H9 (cell line): ENCODE data around the gene YPEL1. TPM values are rescaled to one million over a fixed set of nuclear protein-coding genes. Genes with fewer than 3 reads are reported as not detected.

Source experiments
- DNase-seq: peaks from one replicate; pipeline ENCODE4 v3.0.0-alpha.2; 2017
- H2AFZ ChIP-seq: one replicate; pipeline ENCODE4 v1.6.1; 2013; ENCODE audit warnings: mild to moderate bottlenecking, low read length, control low read depth, moderate library complexity
- H2AK5ac ChIP-seq: 2 replicates; pipeline ENCODE4 v1.6.1; 2013; ENCODE audit warnings: low read length, control low read depth, mixed read lengths; ENCODE audit not compliant: insufficient read length
- H2BK120ac ChIP-seq: one replicate; pipeline ENCODE4 v1.6.1; 2013; ENCODE audit warnings: low read depth, mild to moderate bottlenecking, low read length, control low read depth, inconsistent platforms; ENCODE audit not compliant: poor library complexity, severe bottlenecking
- H2BK12ac ChIP-seq: 2 replicates; pipeline ENCODE4 v1.6.1; 2013; ENCODE audit warnings: low read length, control low read depth, mixed read lengths, low read depth; ENCODE audit not compliant: insufficient read length
- H2BK15ac ChIP-seq: 2 replicates; pipeline ENCODE4 v1.6.1; 2013; ENCODE audit warnings: low read depth, low read length, control low read depth
- H2BK20ac ChIP-seq: one replicate; pipeline ENCODE4 v1.6.1; 2013; ENCODE audit warnings: low read depth, mild to moderate bottlenecking, low read length, control low read depth, inconsistent platforms; ENCODE audit not compliant: poor library complexity, severe bottlenecking
- H2BK5ac ChIP-seq: 2 replicates; pipeline ENCODE4 v1.6.1; 2013; ENCODE audit warnings: low read length, control low read depth, mixed read lengths; ENCODE audit not compliant: insufficient read length
- H3K14ac ChIP-seq: 2 replicates; pipeline ENCODE4 v1.6.1; 2013; ENCODE audit warnings: low read length, control low read depth; ENCODE audit not compliant: insufficient read depth
- H3K18ac ChIP-seq: 2 replicates; pipeline ENCODE4 v1.6.1; 2013; ENCODE audit warnings: low read depth, mild to moderate bottlenecking, mixed read lengths, low read length, control low read depth; ENCODE audit not compliant: insufficient read length
- H3K23ac ChIP-seq: 2 replicates; pipeline ENCODE4 v1.6.1; 2013; ENCODE audit warnings: low read length, control low read depth, mixed read lengths, low read depth; ENCODE audit not compliant: insufficient read length
- H3K23me2 ChIP-seq: 2 replicates; pipeline ENCODE4 v1.6.1; 2013; ENCODE audit warnings: low read depth, mild to moderate bottlenecking, mixed read lengths, low read length, control low read depth; ENCODE audit not compliant: insufficient read length, poor library complexity, severe bottlenecking
- H3K27ac ChIP-seq: 2 replicates; pipeline ENCODE4 v1.5.1; 2013; ENCODE audit warnings: low read length, control low read depth, mixed read lengths, low read depth; ENCODE audit not compliant: insufficient read length
- H3K27me3 ChIP-seq: 2 replicates; pipeline ENCODE4 v1.6.1; 2013; ENCODE audit warnings: low read length, control low read depth, inconsistent platforms; ENCODE audit not compliant: insufficient read depth
- H3K4ac ChIP-seq: 2 replicates; pipeline ENCODE4 v1.6.1; 2013; ENCODE audit warnings: low read depth, mild to moderate bottlenecking, control low read depth, inconsistent platforms, low read length, moderate library complexity
- H3K4me1 ChIP-seq: 2 replicates; pipeline ENCODE4 v1.6.1; 2013; ENCODE audit warnings: low read length, control low read depth, inconsistent platforms; ENCODE audit not compliant: insufficient read depth
- H3K4me2 ChIP-seq: 2 replicates; pipeline ENCODE4 v1.6.1; 2013; ENCODE audit warnings: low read length, control low read depth, mixed read lengths; ENCODE audit not compliant: insufficient read length, insufficient read depth
- H3K56ac ChIP-seq: 2 replicates; pipeline ENCODE4 v1.6.1; 2013; ENCODE audit warnings: low read depth, mild to moderate bottlenecking, mixed read lengths, low read length, control low read depth; ENCODE audit not compliant: insufficient read length
- H3K79me1 ChIP-seq: 2 replicates; pipeline ENCODE4 v1.6.1; 2013; ENCODE audit warnings: low read depth, mild to moderate bottlenecking, moderate library complexity, low read length, control low read depth, inconsistent platforms; ENCODE audit not compliant: insufficient read depth, poor library complexity, severe bottlenecking
- H3K79me2 ChIP-seq: 2 replicates; pipeline ENCODE4 v1.6.1; 2013; ENCODE audit warnings: low read length, control low read depth, inconsistent platforms; ENCODE audit not compliant: insufficient read depth
- H3K9ac ChIP-seq: 2 replicates; pipeline ENCODE4 v1.6.1; 2013; ENCODE audit warnings: low read length, control low read depth, mixed read lengths; ENCODE audit not compliant: insufficient read length; ENCODE audit errors: extremely low read depth
- H3K9me3 ChIP-seq: one replicate; pipeline ENCODE4 v1.6.1; 2013; ENCODE audit warnings: low read depth, low read length, inconsistent platforms; ENCODE audit not compliant: control insufficient read depth
- H3T11ph ChIP-seq: one replicate; pipeline ENCODE4 v1.6.1; 2013; ENCODE audit warnings: mild to moderate bottlenecking, low read length, control low read depth, inconsistent platforms
- H4K20me1 ChIP-seq: one replicate; pipeline ENCODE4 v1.6.1; 2013; ENCODE audit not compliant: control insufficient read depth, insufficient read length, insufficient read depth
- H4K5ac ChIP-seq: 2 replicates; pipeline ENCODE4 v1.6.1; 2013; ENCODE audit warnings: low read depth, mild to moderate bottlenecking, mixed read lengths, low read length, control low read depth; ENCODE audit not compliant: insufficient read length
- H4K8ac ChIP-seq: replicated peaks from 2 replicates; pipeline ENCODE4 v1.6.1; 2013; ENCODE audit warnings: low read length, control low read depth, mixed read lengths, low read depth; ENCODE audit not compliant: insufficient read length
- H4K91ac ChIP-seq: 2 replicates; pipeline ENCODE4 v1.6.1; 2013; ENCODE audit warnings: low read depth, mild to moderate bottlenecking, moderate library complexity, mixed read lengths, low read length, control low read depth; ENCODE audit not compliant: insufficient read length
- H3K27ac Mint-ChIP-seq, 3 experiments: 2 replicates in 2 of 3; 3 replicates in 1 of 3; pipeline ENCODE4 v1.8.0; 2020 to 2021; ENCODE audit warnings: mixed read lengths in 3 of 3, mild to moderate bottlenecking in 1 of 3, moderate library complexity in 1 of 3
- H3K27me3 Mint-ChIP-seq: 2 replicates; pipeline ENCODE4 v1.8.0; 2021; ENCODE audit warnings: low read depth, mild to moderate bottlenecking, moderate library complexity, mixed read lengths
- H3K36me3 Mint-ChIP-seq, 3 experiments: 2 replicates in 2 of 3; 3 replicates in 1 of 3; pipeline ENCODE4 v1.8.0; 2020 to 2021; ENCODE audit warnings: low read depth in 3 of 3, mixed read lengths in 3 of 3; ENCODE audit not compliant: insufficient read depth in 1 of 3
- H3K4me1 Mint-ChIP-seq, 2 experiments: 2 replicates each; pipeline ENCODE4 v1.8.0; 2020; ENCODE audit warnings: mixed read lengths in 2 of 2
- H3K4me3 Mint-ChIP-seq, 2 experiments: 2 replicates in 1 of 2; 3 replicates in 1 of 2; pipeline ENCODE4 v1.8.0; 2020 to 2021; ENCODE audit warnings: mild to moderate bottlenecking in 2 of 2, mixed read lengths in 2 of 2, moderate library complexity in 1 of 2
- H3K9me3 Mint-ChIP-seq, 2 experiments: 2 replicates in 1 of 2; 3 replicates in 1 of 2; pipeline ENCODE4 v1.8.0; 2020; ENCODE audit warnings: mild to moderate bottlenecking in 2 of 2, mixed read lengths in 2 of 2, moderate library complexity in 1 of 2
- CTCF ChIP-seq: fragments of 200-600 bp; sonication (generic); conservative IDR thresholded peaks from 3 replicates; pipeline ENCODE4 v1.8.0; 2021; ENCODE audit warnings: antibody characterized with exemption, mild to moderate bottlenecking
- WGBS: extraction: QIAGEN DNeasy Blood & Tissue Kit; methylation state at CpG from one replicate; pipeline ENCODE4 v1.1.7; 2013; ENCODE audit warnings: missing lambda C conversion rate, low lambda C conversion rate, mixed read lengths; ENCODE audit not compliant: insufficient read length; ENCODE audit errors: extremely low coverage; 5-methylcytosine and 5-hydroxymethylcytosine counted together
- total RNA-seq: library from RNA; stranded (reverse); gene quantifications from 2 replicates; pipeline ENCODE4 v1.2.1, GENCODE V29; 2021

YPEL1 gene
- total RNA-seq, 1 experiment from 2014 or later, result 5.4 TPM

DNA sequence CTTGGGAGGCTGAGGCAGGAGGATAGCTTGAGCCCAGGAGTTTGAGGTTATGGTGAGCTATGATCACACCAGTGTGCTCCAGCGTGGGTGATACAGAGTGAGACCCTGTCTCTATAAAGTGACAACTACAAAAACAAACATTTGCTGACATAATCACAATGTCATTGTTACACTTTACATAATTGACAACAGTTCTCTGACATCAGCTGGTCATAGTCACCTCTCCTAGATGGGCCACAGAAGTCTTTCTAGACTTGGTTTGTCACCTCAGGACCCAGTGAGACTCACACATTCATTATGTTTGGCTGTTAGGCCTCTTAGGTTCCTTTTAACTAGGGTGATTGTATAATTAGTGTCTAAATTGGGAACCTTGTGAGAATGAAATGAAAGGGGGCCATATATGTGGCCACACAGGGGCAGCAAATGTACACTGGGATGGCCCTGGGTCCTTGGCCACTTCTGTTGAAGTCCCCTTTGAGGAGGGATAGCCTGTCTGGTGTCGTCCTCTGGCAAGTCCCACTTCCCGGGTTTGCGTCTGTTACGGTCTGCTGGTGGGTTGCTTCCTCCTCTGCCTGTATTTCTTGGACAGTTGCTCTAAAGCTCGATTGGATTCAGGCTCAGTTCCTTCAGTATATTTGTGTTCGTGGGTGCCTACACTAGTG lies 75.6 kb downstream of the YPEL1 start:
- WGBS, result no CpG with 5 or more reads among the region's 7 CpGs
- Histone ChIP-seq H4K5ac (no peak overlapping the region), H3K4me1 (peaks cover 4% of the 10 kb centered on the region; the same call in 1 of the 2 replicates), H3K4ac (no peak overlapping the region), H3K9me3 (no peaks in the 10 kb centered on the region), H4K91ac (no peak overlapping the region), H2BK12ac (no peak overlapping the region), H2BK5ac (no peak overlapping the region), H3K18ac (no peak overlapping the region), H2BK20ac (no peak overlapping the region), H4K8ac (no peak overlapping the region), H3K27ac (no peak overlapping the region), H3K14ac (no peak overlapping the region), H3K4me2 (no peak overlapping the region), H2AFZ (no peak overlapping the region), H3K9ac (no peak overlapping the region), H3K56ac (no peak overlapping the region), H3K79me2 (no peaks in the 10 kb centered on the region), H3K23me2 (peaks cover 6% of the 10 kb centered on the region), H2BK15ac (no peak overlapping the region), H3K79me1 (no peaks in the 10 kb centered on the region), H2AK5ac (no peak overlapping the region), H3K27me3 (no peaks in the 10 kb centered on the region), H3K23ac (no peak overlapping the region), H4K20me1 (no peaks in the 10 kb centered on the region), H3T11ph (no peak overlapping the region), H2BK120ac (no peak overlapping the region)
- H3K27me3 Mint-ChIP-seq, result peaks cover 21% of the 10 kb centered on the region
- peaks cover 11 to 13% of the 10 kb centered on the region in 2 experiments for H3K4me1 Mint-ChIP-seq
- no peak overlapping the region for H3K4me3 Mint-ChIP-seq
- H3K9me3 Mint-ChIP-seq, result no peaks in the 10 kb centered on the region
- TF ChIP-seq CTCF, result no peak
- H3K27ac Mint-ChIP-seq, result no peak overlapping the region
- H3K36me3 Mint-ChIP-seq, result peaks cover 0 to 6% (median 0%) of the 10 kb centered on the region in 3 experiments; a peak in 1 of 7 replicates
- DNase-seq, result no peak
